Common myeloid progenitor, CD34-positive (primary cell): ENCODE measurements around the gene PTCRA.

Experiments used
- CTCF ChIA-PET: fragments of 350-600 bp; sonication (Branson Sonifier 250); formaldehyde crosslinking; loops from one replicate; lab custom pipeline; 2021; ENCODE audit warnings: antibody characterized with exemption; lab: Charles Lee
- POLR2A ChIA-PET: fragments of 350-600 bp; sonication (Branson Sonifier 250); formaldehyde crosslinking; loops from one replicate; lab custom pipeline; 2021; ENCODE audit warnings: antibody characterized with exemption; lab: Charles Lee
- DNase-seq, 3 donors: peaks; one replicate each; pipeline versions ENCODE4 v3.0.0 to v3.0.0-alpha.2; 2013
- H3K27ac ChIP-seq, 2 experiments: 1 replicate in 1 of 2; 2 replicates in 1 of 2; pipeline ENCODE4 v1.7.0; 2013; ENCODE audit warnings: inconsistent platforms in 2 of 2, low read length in 2 of 2, mild to moderate bottlenecking in 2 of 2, low read depth in 1 of 2, moderate library complexity in 1 of 2; ENCODE audit not compliant: severe bottlenecking in 2 of 2, insufficient read depth in 1 of 2, poor library complexity in 1 of 2
- H3K27me3 ChIP-seq, 5 experiments: replicated peaks in 2 of 5; 1 replicate in 3 of 5; 2 replicates in 2 of 5; pipeline versions ENCODE4 v1.6.1 to v1.7.0; 2013; ENCODE audit warnings: low read length in 4 of 5, mild to moderate bottlenecking in 2 of 5, moderate library complexity in 2 of 5, inconsistent platforms in 1 of 5; ENCODE audit not compliant: insufficient read depth in 5 of 5, control insufficient read depth in 4 of 5
- H3K36me3 ChIP-seq, 4 experiments: 1 replicate in 2 of 4; 2 replicates in 2 of 4; pipeline versions ENCODE4 v1.6.1 to v1.7.0; 2013; ENCODE audit warnings: low read length in 3 of 4, control low read depth in 1 of 4, mild to moderate bottlenecking in 1 of 4; ENCODE audit not compliant: control insufficient read depth in 4 of 4, insufficient read depth in 4 of 4
- H3K4me1 ChIP-seq, 4 experiments: 1 replicate in 3 of 4; 2 replicates in 1 of 4; pipeline versions ENCODE4 v1.6.1 to v1.7.1; 2013; ENCODE audit warnings: low read length in 3 of 4, mild to moderate bottlenecking in 3 of 4, control low read depth in 1 of 4, inconsistent platforms in 1 of 4, moderate library complexity in 1 of 4; ENCODE audit not compliant: control insufficient read depth in 4 of 4, insufficient read depth in 4 of 4; ENCODE audit errors: control extremely low read depth in 1 of 4
- H3K4me3 ChIP-seq, 7 experiments: 1 replicate in 4 of 7; 2 replicates in 3 of 7; pipeline versions ENCODE4 v1.5.1 to v1.7.0; 2013; ENCODE audit warnings: mild to moderate bottlenecking in 7 of 7, low read length in 6 of 7, moderate library complexity in 6 of 7, inconsistent platforms in 2 of 7, low read depth in 2 of 7, control low read depth in 1 of 7; ENCODE audit not compliant: insufficient read depth in 4 of 7, control insufficient read depth in 1 of 7; ENCODE audit errors: extremely low read depth in 1 of 7
- H3K9me3 ChIP-seq, 5 experiments: 1 replicate in 4 of 5; 2 replicates in 1 of 5; pipeline versions ENCODE4 v1.6.1 to v1.7.1; 2013; ENCODE audit warnings: low read length in 4 of 5, mild to moderate bottlenecking in 2 of 5, inconsistent platforms in 1 of 5, low read depth in 1 of 5, moderate library complexity in 1 of 5; ENCODE audit not compliant: control insufficient read depth in 4 of 5, insufficient read depth in 2 of 5; ENCODE audit errors: control extremely low read depth in 1 of 5
- WGBS: methylation state at CpG from one replicate; pipeline ENCODE4 v1.1.5; 2013; ENCODE audit not compliant: insufficient coverage; 5-methylcytosine and 5-hydroxymethylcytosine counted together

The PTCRA gene

DNA sequence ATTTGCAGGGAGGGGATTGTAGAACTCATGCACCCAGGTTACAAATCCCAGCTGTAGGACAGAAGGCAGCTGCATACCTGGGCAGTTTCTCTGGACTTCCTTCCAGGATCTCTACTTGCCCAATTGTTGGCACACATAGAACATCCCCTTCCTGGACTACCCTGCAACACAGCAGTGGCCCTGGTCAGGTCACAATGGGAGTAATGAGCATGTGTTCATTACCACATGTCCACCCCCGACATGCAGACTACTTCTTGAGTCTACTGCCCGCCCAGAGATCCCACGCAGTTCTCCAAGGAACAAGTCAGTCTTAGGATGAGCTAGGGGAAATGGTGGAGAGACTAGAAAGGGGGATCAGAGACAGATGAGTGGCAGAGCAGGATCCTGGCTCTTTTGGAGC lies 58.1 kb downstream of the PTCRA start:
- no CpG with 5 or more reads among the region's 3 CpGs for WGBS
- DNase-seq, result no peak
- Histone ChIP-seq H3K27me3 (no peaks in the 10 kb centered on the region), H3K27ac (no peak overlapping the region), H3K36me3 (peaks cover 0 to 26% (median 20%) of the 10 kb centered on the region in 4 experiments), H3K4me1 (peaks cover 7 to 23% (median 18%) of the 10 kb centered on the region in 4 experiments), H3K4me3 (no peak overlapping the region), H3K9me3 (no peaks in the 10 kb centered on the region)
- POLR2A ChIA-PET, result no interaction called here
- CTCF ChIA-PET, result interaction anchor here (1.0 to 3.3 kb wide), 2 partner anchors 9 to 61 kb away, joined by 3 to 15 read pairs; no protein-coding TSS in a partner anchor

DNA sequence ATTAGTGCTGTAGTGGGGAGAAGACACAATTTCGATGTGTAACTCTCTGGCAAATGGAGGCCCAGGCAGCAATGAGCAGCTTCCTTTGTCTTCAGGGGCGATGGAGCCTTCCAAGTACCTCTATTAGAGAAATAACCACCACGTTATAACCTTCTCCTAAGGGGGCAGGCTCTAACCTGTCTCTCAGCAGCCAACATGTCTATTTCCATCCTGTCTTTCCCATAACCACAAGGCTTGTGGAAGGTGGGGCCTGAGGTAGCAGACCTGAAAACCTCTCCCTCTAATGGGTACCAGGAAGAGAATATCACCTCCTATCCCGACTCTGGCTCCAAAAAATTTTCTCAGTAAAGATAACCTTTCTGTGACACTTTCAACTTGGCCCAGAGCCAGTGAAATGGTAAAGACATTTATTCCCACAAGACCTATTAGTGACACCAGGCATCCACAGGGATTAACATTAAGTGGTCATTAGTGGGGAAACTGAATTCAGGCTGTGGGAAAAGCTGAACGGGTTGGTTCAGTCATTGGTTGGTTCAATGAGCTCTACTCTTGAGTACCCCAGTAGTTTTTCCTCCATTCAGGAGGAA lies 59.2 kb downstream of the PTCRA start:
- CTCF ChIA-PET, result interaction anchor here (3.3 kb wide), 1 partner anchor 10 kb away, joined by 15 read pairs; no protein-coding TSS in a partner anchor
- no peak overlapping the region for H3K27ac ChIP-seq
- H3K36me3 ChIP-seq, result peaks cover 0 to 16% (median 12%) of the 10 kb centered on the region in 4 experiments
- POLR2A ChIA-PET, result interaction anchor here (0.6 kb wide), 1 partner anchor 61 kb away, joined by 3 read pairs; no protein-coding TSS in a partner anchor
- no peaks in the 10 kb centered on the region for H3K9me3 ChIP-seq
- H3K4me1 ChIP-seq, result peaks cover 14 to 32% (median 26%) of the 10 kb centered on the region in 4 experiments
- WGBS, result 97% methylated on average over 5 of the region's 5 CpGs
- DNase-seq, result no peak
- no peak overlapping the region for H3K4me3 ChIP-seq
- H3K27me3 ChIP-seq, result no peaks in the 10 kb centered on the region
